Thoracic aorta (tissue), 2 donors: ENCODE results near the gene TMEM101. TPM values are rescaled to one million over a fixed set of nuclear protein-coding genes. Genes with fewer than 3 reads are reported as not detected.
A peak's percentile ranks its signal among the peaks of the same experiment; 100 is the strongest.

ENCODE experiments used
- ATAC-seq: fragments of 150-250 bp; one replicate; pipeline ENCODE4 v1.8.0; 2017; ENCODE audit warnings: low read depth; ENCODE audit not compliant: insufficient number of reproducible peaks, low FRiP score
- DNase-seq: peaks from one replicate; pipeline ENCODE4 v3.0.0-alpha.2; 2020; ENCODE audit warnings: low spot score
- H3K27ac ChIP-seq, 2 donors: fragments of 200-600 bp; sonication (generic); 1 replicate in 1 of 2; 2 replicates in 1 of 2; pipeline ENCODE4 v1.5.1; 2016; ENCODE audit warnings: mild to moderate bottlenecking in 2 of 2, moderate library complexity in 2 of 2
- H3K27me3 ChIP-seq: fragments of 200-600 bp; sonication (generic); replicated peaks from 2 replicates; pipeline ENCODE4 v1.6.0; 2016; ENCODE audit warnings: mild to moderate bottlenecking; ENCODE audit not compliant: insufficient read depth
- H3K36me3 ChIP-seq: fragments of 200-600 bp; sonication (generic); one replicate; pipeline ENCODE4 v1.5.1; 2016
- H3K4me1 ChIP-seq, 2 donors: fragments of 200-600 bp; sonication (generic); 1 replicate in 1 of 2; 2 replicates in 1 of 2; pipeline versions ENCODE4 v1.5.1 to v1.6.0; 2016; ENCODE audit warnings: low read depth in 2 of 2, mild to moderate bottlenecking in 1 of 2; ENCODE audit not compliant: control insufficient read depth in 1 of 2
- H3K4me3 ChIP-seq: fragments of 200-600 bp; sonication (generic); 2 replicates; pipeline ENCODE4 v1.5.1; 2016; ENCODE audit warnings: mild to moderate bottlenecking
- H3K9me3 ChIP-seq: fragments of 200-600 bp; sonication (generic); 2 replicates; pipeline ENCODE4 v1.5.1; 2016
- CTCF ChIP-seq: fragments of 200-600 bp; sonication (generic); IDR thresholded peaks from one replicate; pipeline ENCODE4 v1.5.1; 2019; ENCODE audit warnings: antibody characterized with exemption
- total RNA-seq, 2 donors: library from RNA; depleted of rRNA; stranded (reverse); fragments of >200 nt; gene quantifications; one replicate each; pipeline versions ENCODE4 v1.1.0 to v1.2.3, GENCODE V29; 2016

The TMEM101 gene
- total RNA-seq, 2 donors from 2014 or later, result 21.9 to 24.4 TPM

- DNase-seq (no peak), ATAC-seq (no peak)
- peaks cover 26 to 38% of the 10 kb centered on the region in 2 donors for H3K4me1 ChIP-seq
- TF ChIP-seq CTCF, result no peak
- no peaks in the 10 kb centered on the region for H3K9me3 ChIP-seq
- no peak within 1 kb of the TSS for H3K27ac ChIP-seq
- H3K27me3 ChIP-seq, result peaks cover 5% of the 10 kb centered on the region
- H3K4me3 ChIP-seq, result peak within 1 kb of the TSS; percentile 90
- no peaks in the 10 kb centered on the region for H3K36me3 ChIP-seq
Observed at GRCh38 chr17:44004077-44004760, 10.5 kb downstream of the TMEM101 start, which contains the start of gene NAGS. Gene NAGS (plus strand): TSS chr17:44004622. CDS start chr17:44004664, 42 bp downstream.

- H3K4me1 ChIP-seq, result peaks cover 15 to 27% of the 10 kb centered on the region in 2 donors
- TF ChIP-seq CTCF, result no peak
- peaks cover 5% of the 10 kb centered on the region for H3K27me3 ChIP-seq
- H3K4me3 ChIP-seq, result no peak overlapping the region
- no peaks in the 10 kb centered on the region for H3K36me3 ChIP-seq
- no peak for ATAC-seq
- no peak overlapping the region for H3K27ac ChIP-seq
- no peaks in the 10 kb centered on the region for H3K9me3 ChIP-seq
- DNase-seq, result no peak
Observed at GRCh38 chr17:44002141-44002848, 12.5 kb downstream of the TMEM101 start.

- no peaks in the 10 kb centered on the region for H3K36me3 ChIP-seq
- no peak overlapping the region for H3K4me3 ChIP-seq
- no peak for DNase-seq
- H3K4me1 ChIP-seq, result peaks cover 13 to 22% of the 10 kb centered on the region in 2 donors
- no peaks in the 10 kb centered on the region for H3K9me3 ChIP-seq
- peaks cover 5% of the 10 kb centered on the region for H3K27me3 ChIP-seq
- H3K27ac ChIP-seq, result no peak overlapping the region
- no peak for TF ChIP-seq CTCF
- ATAC-seq, result no peak
Observed at GRCh38 chr17:44001461-44001920, 13.3 kb downstream of the TMEM101 start.

GRCh38 chr17:44000871-44001460 is 13.8 kb downstream of the TMEM101 start:
- no peak for TF ChIP-seq CTCF
- DNase-seq, result no peak
- H3K27ac ChIP-seq, result no peak overlapping the region
- H3K4me1 ChIP-seq, result peaks cover 8 to 16% of the 10 kb centered on the region in 2 donors
- no peaks in the 10 kb centered on the region for H3K9me3 ChIP-seq
- peaks cover 5% of the 10 kb centered on the region for H3K27me3 ChIP-seq
- ATAC-seq, result no peak
- no peak overlapping the region for H3K4me3 ChIP-seq
- H3K36me3 ChIP-seq, result no peaks in the 10 kb centered on the region
